Adrenal gland (tissue), 12 donors: ENCODE measurements around the gene PRKG1. TPM values are rescaled to one million over a fixed set of nuclear protein-coding genes. Genes with fewer than 3 reads are reported as not detected.

Source experiments
- DNase-seq, 7 donors: peaks; one replicate each; pipeline ENCODE4 v3.0.0-alpha.2; 2019 to 2020
- H3K27ac ChIP-seq, 5 donors: fragments of 200-600 bp; sonication (generic) in 4 of 5; 1 replicate in 3 of 5; 2 replicates in 2 of 5; pipeline versions ENCODE4 v1.5.1 to v1.8.0; 2016 to 2020; ENCODE audit warnings: mild to moderate bottlenecking in 1 of 5
- H3K27me3 ChIP-seq: fragments of 200-600 bp; 2 replicates; pipeline ENCODE4 v1.8.0; 2021
- H3K36me3 ChIP-seq, 2 donors: fragments of 200-600 bp; replicated peaks in 1 of 2; 1 replicate in 1 of 2; 2 replicates in 1 of 2; pipeline versions ENCODE4 v1.5.1 to v1.8.0; 2018 to 2022
- H3K4me1 ChIP-seq, 2 donors: fragments of 200-600 bp; replicated peaks in 1 of 2; 1 replicate in 1 of 2; 2 replicates in 1 of 2; pipeline versions ENCODE4 v1.5.1 to v1.8.0; 2018 to 2021
- H3K4me3 ChIP-seq, 4 donors: fragments of 200-600 bp; sonication (generic) in 3 of 4; one replicate each; pipeline ENCODE4 v1.5.1; 2016 to 2018
- H3K9me3 ChIP-seq, 3 donors: fragments of 200-600 bp; sonication (generic) in 1 of 3; replicated peaks in 1 of 3; 1 replicate in 2 of 3; 2 replicates in 1 of 3; pipeline versions ENCODE4 v1.5.1 to v1.8.0; 2016 to 2021
- CTCF ChIP-seq, 6 experiments: fragments of 450-650 bp in 4 of 6; fragments of 200-600 bp in 2 of 6; sonication (generic) in 1 of 6; IDR thresholded peaks; 1 replicate in 5 of 6; 2 replicates in 1 of 6; pipeline versions ENCODE4 v1.5.1 to v1.8.0; 2016 to 2021; ENCODE audit warnings: antibody characterized with exemption in 6 of 6, mild to moderate bottlenecking in 2 of 6, moderate library complexity in 1 of 6
- POLR2A ChIP-seq, 2 donors: fragments of 450-650 bp; IDR thresholded peaks; one replicate each; pipeline ENCODE4 v1.6.1; 2017; ENCODE audit warnings: antibody characterized with exemption in 2 of 2, mild to moderate bottlenecking in 2 of 2, moderate library complexity in 1 of 2
- WGBS, 4 donors: extraction: QIAGEN DNeasy Blood & Tissue Kit in 2 of 4; methylation state at CpG; one replicate each; pipeline versions ENCODE4 v1.1.5 to v1.1.7; 2013 to 2017; 5-methylcytosine and 5-hydroxymethylcytosine counted together
- intact Hi-C, 2 donors: fragments of 100-400 bp; cut with DNase I; formaldehyde crosslinking; loops; one replicate each; pipeline versions ENCODE4 v1.14.1 to v1.15.0; 2022 to 2023
- polyA plus RNA-seq, 3 donors: library from polyadenylated mRNA; stranded (reverse); fragments of 200-250 nt in 2 of 3; fragments of 350-450 nt in 1 of 3; fragmentation: Illumina TruSeq in 1 of 3; extraction: RNeasy Lipid Tissue Mini Kit (QIAGEN cat#74804) in 1 of 3; gene quantifications; one replicate each; pipeline ENCODE4 v1.2.3, GENCODE V29; 2013 to 2014
- total RNA-seq, 9 donors: library from RNA; depleted of rRNA in 4 of 9; stranded (reverse); fragments of >200 nt in 4 of 9; fragments of 120-200 nt in 1 of 9; fragmentation: NEBNext Ultra II Directional in 1 of 9; extraction: Animal tissue kit (Norgen Biotek cat#: 25700) in 1 of 9; gene quantifications; one replicate each; pipeline versions ENCODE4 v1.1.0 to v1.2.4, GENCODE V29; 2013 to 2023
- donor health status: healthy with polysubstance abuse.
- donor health status: Bipolar disorder and iron deficiency.
- donor health status: DM: yes; HTN: yes; CAD: no.
- donor health status: DM: no; HTN: no; CAD: no.
- donor health status: DM: no; HTN: no; CAD: no.
- donor health status: DM: yes; HTN: yes; CAD: no.

Gene PRKG1
- total and polyA plus RNA-seq, 12 donors, result 6.9 to 104 (median 29.7) TPM

- no peak for TF ChIP-seq CTCF (IDR thresholded peaks at IDR 0.05)
- TF ChIP-seq POLR2A (IDR thresholded peaks at IDR 0.05), result no peak
- Histone ChIP-seq H3K27me3 (no peaks in the 10 kb centered on the region), H3K4me3 (no peak overlapping the region), H3K9me3 (no peaks in the 10 kb centered on the region), H3K4me1 (peaks cover 0 to 14% of the 10 kb centered on the region in 2 donors), H3K27ac (no peak overlapping the region), H3K36me3 (no peaks in the 10 kb centered on the region)
- WGBS, 4 donors, result 93 to 95% (median 94%) methylated on average over 3 of the region's 3 CpGs
- no peak for DNase-seq
- intact Hi-C loops, result no loop called here
Observed at GRCh38 chr10:51285601-51286000, 211.3 kb downstream of the PRKG1 start.

- intact Hi-C loops, result no loop called here
- Histone ChIP-seq H3K36me3 (no peaks in the 10 kb centered on the region), H3K4me1 (peaks cover 14 to 20% of the 10 kb centered on the region in 2 donors), H3K4me3 (no peak overlapping the region), H3K27me3 (no peaks in the 10 kb centered on the region), H3K9me3 (no peaks in the 10 kb centered on the region), H3K27ac (no peak overlapping the region)
- DNase-seq, result no peak
- TF ChIP-seq POLR2A (IDR thresholded peaks at IDR 0.05) (no peak), CTCF (IDR thresholded peaks at IDR 0.05) (no peak)
Observed at GRCh38 chr10:51288511-51288910, 214.2 kb downstream of the PRKG1 start.

GRCh38 chr10:51289519-51289918 is 215.2 kb downstream of the PRKG1 start:
- Histone ChIP-seq H3K36me3 (no peaks in the 10 kb centered on the region), H3K4me3 (no peak overlapping the region), H3K27ac (no peak overlapping the region), H3K4me1 (peaks cover 14 to 20% of the 10 kb centered on the region in 2 donors), H3K9me3 (peaks cover 0 to 4% (median 0%) of the 10 kb centered on the region in 3 donors), H3K27me3 (no peaks in the 10 kb centered on the region)
- 73 to 100% (median 94%) methylated on average over 1 of the region's 1 CpG for WGBS, 4 donors
- DNase-seq, result no peak
- intact Hi-C loops, result no loop called here
- TF ChIP-seq CTCF (IDR thresholded peaks at IDR 0.05), result no peak

GRCh38 chr10:51291961-51292360 is 217.7 kb downstream of the PRKG1 start:
- Histone ChIP-seq H3K27me3 (no peaks in the 10 kb centered on the region), H3K9me3 (peaks cover 0 to 4% (median 0%) of the 10 kb centered on the region in 3 donors), H3K27ac (peak overlapping the region in 1 of 5 donors; percentile 61), H3K36me3 (no peaks in the 10 kb centered on the region), H3K4me1 (peaks cover 14 to 27% of the 10 kb centered on the region in 2 donors), H3K4me3 (no peak overlapping the region)
- 56 to 79% (median 70%) methylated on average over 2 of the region's 2 CpGs for WGBS, 4 donors
- DNase-seq, result no peak
- intact Hi-C loops, result no loop called here
- TF ChIP-seq POLR2A (IDR thresholded peaks at IDR 0.05) (no peak), CTCF (IDR thresholded peaks at IDR 0.05) (no peak)
